Hepatocyte (in vitro differentiated cells): ENCODE results near the gene SCFD2. TPM values are rescaled to one million over a fixed set of nuclear protein-coding genes. Genes with fewer than 3 reads are reported as not detected.

ENCODE experiments used
- DNase-seq: peaks from one replicate; pipeline ENCODE4 v3.0.0-alpha.2; 2016; ENCODE audit warnings: low spot score
- H2AFZ ChIP-seq: fragments of 200-600 bp; sonication (generic); 2 replicates; pipeline ENCODE4 v1.6.0; 2016; ENCODE audit warnings: antibody characterized with exemption, mild to moderate bottlenecking
- H3K27ac ChIP-seq: fragments of 200-600 bp; sonication (generic); 2 replicates; pipeline ENCODE4 v1.5.1; 2016; ENCODE audit warnings: mild to moderate bottlenecking
- H3K27me3 ChIP-seq: fragments of 200-600 bp; sonication (generic); 2 replicates; pipeline ENCODE4 v1.6.1; 2016
- H3K36me3 ChIP-seq: fragments of 200-600 bp; sonication (generic); replicated peaks from 2 replicates; pipeline ENCODE4 v1.5.1; 2016; ENCODE audit warnings: low read depth; ENCODE audit not compliant: insufficient read depth
- H3K4me1 ChIP-seq: fragments of 200-600 bp; sonication (generic); 2 replicates; pipeline ENCODE4 v1.5.1; 2016; ENCODE audit warnings: mild to moderate bottlenecking, moderate library complexity; ENCODE audit not compliant: insufficient read depth
- H3K4me2 ChIP-seq: fragments of 200-600 bp; sonication (generic); 2 replicates; pipeline ENCODE4 v1.6.0; 2016
- H3K4me3 ChIP-seq: fragments of 200-600 bp; sonication (generic); 2 replicates; pipeline ENCODE4 v1.5.1; 2016; ENCODE audit warnings: mild to moderate bottlenecking
- H3K79me2 ChIP-seq: fragments of 200-600 bp; sonication (generic); 2 replicates; pipeline ENCODE4 v1.6.0; 2017; ENCODE audit warnings: mild to moderate bottlenecking
- H3K9me2 ChIP-seq: fragments of 200-600 bp; sonication (generic); replicated peaks from 2 replicates; pipeline ENCODE4 v1.6.0; 2017; ENCODE audit warnings: mild to moderate bottlenecking; ENCODE audit not compliant: insufficient read depth
- H3K9me3 ChIP-seq: fragments of 200-600 bp; sonication (generic); 2 replicates; pipeline ENCODE4 v1.5.1; 2016; ENCODE audit warnings: low read depth, mild to moderate bottlenecking
- H4K20me1 ChIP-seq: fragments of 200-600 bp; sonication (generic); 2 replicates; pipeline ENCODE4 v1.6.0; 2016; ENCODE audit warnings: mild to moderate bottlenecking; ENCODE audit not compliant: insufficient read depth, poor library complexity, severe bottlenecking
- CTCF ChIP-seq: fragments of 200-600 bp; sonication (generic); IDR thresholded peaks from 2 replicates; pipeline ENCODE4 v1.5.1; 2016; ENCODE audit warnings: antibody characterized with exemption, mild to moderate bottlenecking; ENCODE audit not compliant: poor library complexity
- EZH2 ChIP-seq: fragments of 200-600 bp; sonication (generic); IDR thresholded peaks from 2 replicates; pipeline ENCODE4 v1.6.1; 2016; ENCODE audit warnings: antibody characterized with exemption, mild to moderate bottlenecking, borderline replicate concordance
- EZH2phosphoT487 ChIP-seq: fragments of 200-600 bp; sonication (generic); IDR thresholded peaks from one replicate; pipeline ENCODE4 v1.6.1; 2018; ENCODE audit warnings: antibody characterized with exemption, mild to moderate bottlenecking, low read depth, moderate library complexity; ENCODE audit not compliant: unreplicated experiment, severe bottlenecking
- WGBS: methylation state at CpG from one replicate; pipeline ENCODE4 v1.1.6; 2016; ENCODE audit warnings: low lambda C conversion rate; ENCODE audit errors: missing lambda C conversion rate; 5-methylcytosine and 5-hydroxymethylcytosine counted together
- polyA plus RNA-seq: library from polyadenylated mRNA; unstranded; fragments of >200 nt; fragmentation: Nextera tagmentation; extraction: Ambion mirVana; gene quantifications from 2 replicates; pipeline ENCODE4 v1.2.1, GENCODE V29; 2016
- total RNA-seq: library from RNA; depleted of rRNA; stranded (reverse); fragments of >200 nt; gene quantifications from 2 replicates; pipeline ENCODE4 v1.2.3, GENCODE V29; 2014

Gene SCFD2
- total and polyA plus RNA-seq, 2 experiments from 2014 or later: 8.4 to 15.7 TPM

GRCh38 chr4:53152467-53152866 lies 213.4 kb downstream of the SCFD2 start:
- Histone ChIP-seq H4K20me1 (no peaks in the 10 kb centered on the region), H3K4me1 (peaks cover 13% of the 10 kb centered on the region), H3K4me2 (no peak overlapping the region), H3K79me2 (no peaks in the 10 kb centered on the region), H3K4me3 (no peak overlapping the region), H3K27me3 (no peaks in the 10 kb centered on the region), H2AFZ (no peak overlapping the region), H3K9me2 (no peaks in the 10 kb centered on the region), H3K36me3 (no peaks in the 10 kb centered on the region), H3K27ac (no peak overlapping the region), H3K9me3 (no peaks in the 10 kb centered on the region)
- 90% methylated on average over 2 of the region's 2 CpGs for WGBS
- TF ChIP-seq EZH2 (no peak), EZH2phosphoT487 (no peak), CTCF (no peak)
- DNase-seq: no peak

GRCh38 chr4:53151489-53151788 lies 214.4 kb downstream of the SCFD2 start:
- WGBS: 70% methylated on average over 3 of the region's 3 CpGs
- Histone ChIP-seq H2AFZ (no peak overlapping the region), H3K27ac (no peak overlapping the region), H4K20me1 (no peaks in the 10 kb centered on the region), H3K4me1 (peaks cover 13% of the 10 kb centered on the region), H3K27me3 (no peaks in the 10 kb centered on the region), H3K4me2 (no peak overlapping the region), H3K4me3 (no peak overlapping the region), H3K79me2 (no peaks in the 10 kb centered on the region), H3K9me3 (no peaks in the 10 kb centered on the region), H3K36me3 (no peaks in the 10 kb centered on the region), H3K9me2 (no peaks in the 10 kb centered on the region)
- TF ChIP-seq EZH2: no peak
- DNase-seq: no peak

- no peak overlapping the region for H2AFZ ChIP-seq
- no peak for TF ChIP-seq CTCF
- no peak for TF ChIP-seq EZH2
- no peak for TF ChIP-seq EZH2phosphoT487
- H4K20me1 ChIP-seq: no peaks in the 10 kb centered on the region
- H3K4me3 ChIP-seq: no peak overlapping the region
- H3K4me2 ChIP-seq: no peak overlapping the region
- no peaks in the 10 kb centered on the region for H3K27me3 ChIP-seq
- H3K9me2 ChIP-seq: no peaks in the 10 kb centered on the region
- no peak overlapping the region for H3K27ac ChIP-seq
- peaks cover 13% of the 10 kb centered on the region for H3K4me1 ChIP-seq
- H3K36me3 ChIP-seq: no peaks in the 10 kb centered on the region
- WGBS: 51% methylated on average over 4 of the region's 4 CpGs
- H3K79me2 ChIP-seq: no peaks in the 10 kb centered on the region
- H3K9me3 ChIP-seq: no peaks in the 10 kb centered on the region
- DNase-seq: no peak
Measured at GRCh38 chr4:53150631-53151488, 215.0 kb downstream of the SCFD2 start.

GRCh38 chr4:53147711-53148110 lies 218.2 kb downstream of the SCFD2 start:
- no peak for DNase-seq

More at GRCh38 chr4:53147711-53148110, 218.2 kb downstream of the SCFD2 start:
- H3K36me3 ChIP-seq: no peaks in the 10 kb centered on the region
- no peaks in the 10 kb centered on the region for H3K9me2 ChIP-seq
- no peaks in the 10 kb centered on the region for H4K20me1 ChIP-seq
- H3K4me1 ChIP-seq: peaks cover 13% of the 10 kb centered on the region
- no peak overlapping the region for H3K4me3 ChIP-seq
- no peak for TF ChIP-seq EZH2phosphoT487
- TF ChIP-seq CTCF: no peak
- no peak for TF ChIP-seq EZH2
- no peaks in the 10 kb centered on the region for H3K9me3 ChIP-seq
- H2AFZ ChIP-seq: no peak overlapping the region
- H3K79me2 ChIP-seq: no peaks in the 10 kb centered on the region
- no peak overlapping the region for H3K27ac ChIP-seq
- H3K4me2 ChIP-seq: no peak overlapping the region
- no peaks in the 10 kb centered on the region for H3K27me3 ChIP-seq
